ENCODE data around the gene FBXO38. TPM values are rescaled to one million over a fixed set of nuclear protein-coding genes. Genes with fewer than 3 reads are reported as not detected.
"Not testable (repeated sequence)": the region's sequence is repeated elsewhere in the genome, so short reads cannot be mapped to it uniquely, and the experiment has no call there.

The FBXO38 gene
- total RNA-seq, 1 experiment from 2014 or later = 49.9 TPM

DNA sequence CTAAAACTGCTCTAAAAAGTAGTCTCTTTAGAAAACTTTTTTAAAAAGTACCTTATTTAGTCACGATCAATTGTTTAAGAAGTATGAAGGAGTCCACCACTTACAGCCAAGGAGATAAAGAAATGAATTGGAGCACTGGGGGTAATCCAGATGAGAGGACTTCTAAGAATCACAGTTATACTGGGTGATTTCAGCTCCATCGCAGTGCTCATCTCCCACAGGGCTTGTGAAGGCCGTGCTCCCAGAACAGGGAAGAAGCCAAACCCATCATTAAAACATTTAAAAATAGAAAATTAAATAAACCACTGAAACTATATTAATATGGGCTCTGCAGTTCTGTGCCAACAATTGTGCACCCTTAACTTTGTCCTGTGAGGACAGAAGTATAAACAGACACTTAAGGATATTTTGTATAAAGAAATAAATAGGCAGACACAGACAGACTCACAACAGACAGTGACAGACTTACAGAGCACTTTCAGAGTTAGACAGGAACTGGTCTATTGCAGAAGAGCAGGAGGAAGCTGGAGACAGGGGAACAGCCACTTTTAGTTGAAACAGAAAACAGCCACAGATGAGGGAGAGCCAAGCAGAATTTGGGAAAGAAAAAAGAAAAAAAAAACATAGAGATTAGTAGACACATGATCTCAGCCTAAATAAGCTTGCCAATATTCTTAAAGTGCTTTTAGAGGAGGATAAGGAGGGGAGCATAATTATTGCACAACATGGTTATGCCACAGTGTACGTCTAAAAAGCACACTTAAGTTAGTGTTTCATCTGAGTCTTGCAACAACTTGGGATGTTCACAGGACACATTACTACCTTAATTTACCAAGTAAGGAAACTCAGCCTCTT, 81.8 kb downstream of the FBXO38 start:
- H3K27me3 ChIP-seq = no peaks in the 10 kb centered on the region

DNA sequence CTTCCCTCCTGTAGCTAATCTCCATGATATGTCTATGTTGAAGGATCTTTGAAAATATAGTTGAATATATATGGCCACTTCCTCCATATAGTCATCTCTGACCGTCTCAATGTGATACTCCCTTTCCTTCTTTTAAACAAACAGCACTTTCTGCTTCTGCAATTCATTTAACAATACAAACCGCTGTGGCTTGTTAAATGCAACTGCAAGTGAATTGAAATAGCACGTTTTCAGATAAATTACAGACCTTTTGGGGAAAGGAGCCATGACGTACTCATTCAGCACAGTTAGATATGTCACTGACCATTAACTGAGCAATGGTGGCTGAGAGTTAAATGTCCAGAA, 82.5 kb downstream of the FBXO38 start:
- no peak overlapping the region for H3K4me3 ChIP-seq
- no peaks in the 10 kb centered on the region for H3K36me3 ChIP-seq
- no peaks in the 10 kb centered on the region for H3K4me1 ChIP-seq
- H3K9me3 ChIP-seq (replicated peaks) = no peaks in the 10 kb centered on the region
- H3K27me3 ChIP-seq = no peaks in the 10 kb centered on the region
- no peak overlapping the region for H3K27ac ChIP-seq
- no peak for DNase-seq

More for the DNA sequence above, 81.8 kb downstream of the FBXO38 start:
- Histone ChIP-seq H3K9me3 (replicated peaks) (no peaks in the 10 kb centered on the region), H3K4me1 (no peaks in the 10 kb centered on the region), H3K27ac (no peak overlapping the region), H3K36me3 (no peaks in the 10 kb centered on the region), H3K4me3 (no peak overlapping the region)
- DNase-seq = no peak

DNA sequence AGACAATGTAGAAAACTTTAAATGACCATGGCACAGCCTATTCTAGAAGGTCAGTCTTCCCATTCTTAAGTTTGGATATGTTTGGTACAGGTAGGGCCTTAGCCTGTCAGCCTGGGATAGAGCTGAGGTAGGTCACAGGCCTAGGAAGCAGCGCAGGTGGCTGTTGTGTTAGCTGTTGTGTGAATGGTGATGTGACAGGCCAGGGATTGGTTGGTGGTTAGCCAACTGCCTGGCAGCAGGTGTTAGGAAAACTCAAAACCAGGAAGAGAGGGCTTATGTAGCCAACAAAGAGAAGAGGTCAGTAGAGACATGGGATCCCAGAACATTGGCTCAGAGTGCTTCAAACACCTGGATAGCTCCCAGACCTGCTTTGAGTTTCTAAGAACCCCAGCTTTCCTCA, 84.2 kb downstream of the FBXO38 start:
- H3K36me3 ChIP-seq = no peaks in the 10 kb centered on the region
- H3K27me3 ChIP-seq = no peaks in the 10 kb centered on the region
- H3K27ac ChIP-seq = no peak overlapping the region
- H3K4me1 ChIP-seq = no peaks in the 10 kb centered on the region
- no peak overlapping the region for H3K4me3 ChIP-seq
- DNase-seq = no peak
- no peaks in the 10 kb centered on the region for H3K9me3 ChIP-seq (replicated peaks)

DNA sequence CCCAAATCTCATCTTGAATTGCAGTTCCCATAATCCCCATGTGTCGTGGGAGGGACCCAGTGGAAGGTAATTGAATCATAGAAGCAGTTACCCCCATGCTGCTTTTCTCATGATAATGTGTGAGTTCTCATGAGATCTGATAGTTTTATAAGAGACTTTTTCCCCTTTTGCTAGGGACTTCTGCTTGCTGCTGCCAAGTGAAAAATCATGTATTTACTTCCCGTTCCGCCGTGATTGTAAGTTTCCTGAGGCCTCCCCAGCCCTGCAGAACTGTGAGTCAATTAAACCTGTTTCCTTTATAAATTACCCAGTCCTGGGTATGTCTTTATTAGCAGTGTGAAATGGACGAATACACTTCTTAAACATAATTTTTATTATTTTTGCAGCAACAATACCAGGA, 85.0 kb downstream of the FBXO38 start:
- not testable (repeated sequence) for H3K4me3 ChIP-seq; H3K27ac ChIP-seq; DNase-seq; H3K9me3 ChIP-seq (replicated peaks); H3K36me3 ChIP-seq; H3K4me1 ChIP-seq; H3K27me3 ChIP-seq

DNA sequence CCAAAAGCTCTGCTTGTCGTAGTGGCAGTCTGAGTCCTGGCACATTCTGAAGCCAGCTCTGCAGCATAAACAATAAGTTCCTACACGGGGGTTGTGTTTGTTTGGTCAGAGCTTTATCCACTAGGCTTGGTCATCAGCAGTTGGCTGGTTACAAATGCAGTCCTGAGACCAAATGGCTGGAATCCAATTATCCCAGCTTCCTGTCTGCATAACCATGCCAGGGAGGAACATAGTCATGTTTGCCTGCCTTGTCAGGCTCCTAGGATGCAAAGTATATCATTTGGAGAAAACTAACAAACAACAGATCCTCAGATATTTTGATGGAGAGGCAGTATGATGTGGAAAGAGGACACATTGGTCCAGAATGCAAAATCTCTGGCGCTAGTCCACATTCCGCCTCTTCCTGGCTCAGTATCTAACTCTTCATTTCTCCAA, 85.8 kb downstream of the FBXO38 start:
- no peak overlapping the region for H3K27ac ChIP-seq
- no peaks in the 10 kb centered on the region for H3K4me1 ChIP-seq
- DNase-seq = peak in 1 of 2 experiments; percentile 22

DNA sequence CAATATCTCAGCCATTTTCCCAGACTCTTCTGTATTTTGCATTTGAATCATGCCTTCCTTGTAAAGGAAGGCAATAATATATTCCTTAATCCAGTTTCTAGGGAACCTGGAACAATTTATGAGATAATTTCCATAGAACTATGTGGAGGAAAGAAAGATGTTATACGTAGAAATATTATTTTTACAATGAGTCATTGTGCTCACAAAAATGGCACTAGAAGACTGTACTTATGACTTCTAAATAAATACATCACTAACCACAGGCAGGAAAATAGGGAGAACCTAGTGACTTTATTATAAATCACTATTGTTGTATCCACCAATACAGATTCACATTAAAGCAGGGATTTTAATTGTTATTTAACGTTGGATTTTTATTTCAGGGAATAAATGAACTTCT, 87.6 kb downstream of the FBXO38 start:
- no peak overlapping the region for H3K27ac ChIP-seq
- no peaks in the 10 kb centered on the region for H3K36me3 ChIP-seq
- DNase-seq = no peak
- H3K27me3 ChIP-seq = no peaks in the 10 kb centered on the region; the same call in 1 of the 2 replicates
- no peaks in the 10 kb centered on the region for H3K4me1 ChIP-seq
- H3K4me3 ChIP-seq = no peak overlapping the region
- H3K9me3 ChIP-seq (replicated peaks) = no peaks in the 10 kb centered on the region; the same call in 1 of the 2 replicates

More for the DNA sequence above, 85.8 kb downstream of the FBXO38 start:
- no peaks in the 10 kb centered on the region for H3K9me3 ChIP-seq (replicated peaks)
- H3K36me3 ChIP-seq = no peaks in the 10 kb centered on the region
- H3K27me3 ChIP-seq = no peaks in the 10 kb centered on the region
- H3K4me3 ChIP-seq = no peak overlapping the region

DNA sequence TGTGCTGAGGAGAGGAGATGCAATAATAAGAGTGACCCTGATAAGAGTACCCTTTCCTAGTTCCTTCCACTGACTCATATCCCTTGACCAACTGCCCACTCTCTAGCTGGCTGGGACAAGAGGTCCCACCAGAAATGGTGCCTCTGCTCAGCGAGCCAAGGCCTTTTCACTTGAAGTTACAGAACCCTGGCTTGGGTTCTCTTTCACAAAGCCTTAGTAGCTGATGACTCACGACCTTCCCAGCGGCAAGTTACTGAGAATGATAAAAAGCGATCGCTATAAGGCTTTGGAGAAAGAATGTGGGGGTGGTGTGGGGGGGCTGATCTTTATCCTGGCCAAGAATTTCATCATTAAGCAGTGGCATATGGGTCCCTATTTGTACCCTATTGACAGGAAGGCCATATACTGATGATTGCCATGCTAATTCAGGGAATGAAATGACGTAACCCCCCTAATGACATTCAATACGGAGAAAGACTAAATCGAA, 90.3 kb downstream of the FBXO38 start:
- DNase-seq = no peak
- Histone ChIP-seq H3K4me1 (no peaks in the 10 kb centered on the region), H3K9me3 (replicated peaks) (no peaks in the 10 kb centered on the region; the same call in 1 of the 2 replicates), H3K4me3 (no peak overlapping the region), H3K27ac (no peak overlapping the region), H3K27me3 (no peaks in the 10 kb centered on the region; the same call in 1 of the 2 replicates), H3K36me3 (no peaks in the 10 kb centered on the region)

DNA sequence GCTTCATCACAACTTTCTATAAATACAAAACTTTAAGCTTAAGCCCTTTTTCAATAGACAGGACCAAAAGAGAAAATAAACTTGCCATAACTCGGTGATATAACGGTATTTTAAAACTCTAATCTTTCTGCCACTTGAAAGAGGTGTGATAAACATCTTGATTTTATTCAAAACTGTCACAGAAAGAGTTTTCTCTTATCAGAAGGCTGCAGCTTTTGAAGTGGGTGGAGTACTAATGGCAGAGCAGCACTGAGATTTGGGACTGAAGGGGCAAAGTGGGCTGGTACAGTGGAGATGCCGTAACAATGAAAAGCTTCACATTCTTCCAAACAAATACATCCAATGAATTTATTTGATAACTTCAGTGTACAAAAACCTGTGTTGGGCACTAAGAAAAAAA, 92.5 kb downstream of the FBXO38 start:
- Histone ChIP-seq H3K27me3 (no peaks in the 10 kb centered on the region; the same call in 1 of the 2 replicates), H3K9me3 (replicated peaks) (no peaks in the 10 kb centered on the region; the same call in 1 of the 2 replicates), H3K4me3 (no peak overlapping the region), H3K4me1 (no peaks in the 10 kb centered on the region), H3K27ac (no peak overlapping the region), H3K36me3 (no peaks in the 10 kb centered on the region)
- no peak for DNase-seq

DNA sequence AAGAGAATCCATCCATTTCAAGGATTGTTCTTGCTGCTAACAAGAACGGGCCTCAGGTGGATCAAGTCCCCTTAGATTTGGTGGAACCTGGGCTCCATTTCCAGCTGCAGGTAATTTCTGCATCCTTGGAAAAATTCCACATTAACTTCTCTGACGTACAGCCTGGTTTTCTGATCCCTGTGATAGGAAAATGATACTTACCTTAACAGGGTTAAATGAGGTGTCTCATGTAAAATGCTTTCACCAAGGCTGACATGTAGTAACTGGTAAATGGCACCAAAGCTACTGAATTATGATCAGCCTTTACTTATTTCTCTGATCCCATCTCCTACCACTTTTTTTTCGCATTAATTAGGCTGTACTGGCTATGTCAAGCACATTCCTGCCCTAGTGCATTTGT, 93.7 kb downstream of the FBXO38 start:
- Histone ChIP-seq H3K27me3 (no peaks in the 10 kb centered on the region; the same call in 1 of the 2 replicates), H3K9me3 (replicated peaks) (no peaks in the 10 kb centered on the region; the same call in 1 of the 2 replicates), H3K27ac (no peak overlapping the region), H3K4me1 (no peaks in the 10 kb centered on the region), H3K4me3 (no peak overlapping the region), H3K36me3 (no peaks in the 10 kb centered on the region)
- DNase-seq = no peak

DNA sequence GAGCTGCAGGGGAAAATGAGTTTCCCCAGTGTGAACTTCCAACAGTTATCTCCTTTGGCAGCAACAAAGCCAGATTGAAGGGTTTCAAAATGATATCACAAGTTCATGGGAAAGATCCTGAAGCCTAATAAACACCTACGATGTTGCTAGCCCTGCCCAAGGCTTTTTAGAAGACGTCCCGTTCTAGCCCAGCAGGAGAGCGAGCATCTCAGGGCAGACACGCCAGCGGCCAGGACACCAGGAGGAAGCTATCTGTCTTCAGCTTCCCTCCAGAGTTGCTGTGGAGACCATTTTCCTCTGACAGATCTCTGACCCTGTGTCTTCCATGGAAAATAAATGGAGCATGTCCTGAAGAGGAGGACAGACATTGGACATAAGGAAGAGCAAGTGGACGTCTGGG, 98.4 kb downstream of the FBXO38 start:
- Histone ChIP-seq H3K9me3 (replicated peaks) (no peaks in the 10 kb centered on the region), H3K27me3 (peaks cover 4% of the 10 kb centered on the region; the same call in 1 of the 2 replicates), H3K4me3 (no peak overlapping the region), H3K4me1 (no peaks in the 10 kb centered on the region), H3K36me3 (no peaks in the 10 kb centered on the region), H3K27ac (no peak overlapping the region)
- DNase-seq = no peak

DNA sequence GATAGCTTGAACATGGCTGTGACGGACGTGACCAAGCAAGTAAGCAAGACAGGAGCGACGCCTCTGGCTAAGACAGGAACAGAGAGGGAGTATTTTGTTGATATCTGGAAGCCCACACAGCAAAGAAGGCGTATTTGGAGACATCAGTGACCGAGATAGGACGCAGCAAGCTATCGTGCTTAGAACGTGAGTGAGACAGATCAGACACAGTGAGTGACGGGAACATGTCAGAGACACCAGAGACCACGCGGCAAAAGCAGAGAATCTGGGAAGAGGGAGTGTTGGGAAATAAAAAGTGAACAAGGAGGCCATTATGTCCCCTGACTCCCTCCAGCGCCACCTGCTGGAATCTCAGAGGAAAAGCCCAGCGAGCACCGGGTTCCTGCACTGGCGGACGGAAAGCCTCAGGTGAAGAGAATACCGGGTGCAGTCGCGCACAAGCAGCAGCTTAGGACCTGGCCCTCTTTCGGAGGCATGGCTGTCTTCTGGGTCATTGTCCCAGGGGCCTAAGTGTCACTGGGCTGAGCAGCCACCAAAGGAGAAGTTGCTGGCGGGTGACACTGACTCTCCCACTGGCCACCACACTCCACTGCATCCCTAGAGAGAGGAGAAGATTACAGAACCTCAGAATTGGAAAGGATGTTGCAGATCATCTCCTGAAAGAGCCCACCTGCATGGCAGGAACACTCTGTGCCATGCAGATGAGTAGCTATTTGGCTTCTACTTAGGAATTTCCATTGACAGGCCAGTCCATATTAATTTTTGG, 99.1 kb downstream of the FBXO38 start:
- DNase-seq = peak; percentile 55 to 77
- H3K9me3 ChIP-seq (replicated peaks) = no peaks in the 10 kb centered on the region
- no peaks in the 10 kb centered on the region for H3K4me1 ChIP-seq
- H3K27ac ChIP-seq = no peak overlapping the region
- H3K36me3 ChIP-seq = no peaks in the 10 kb centered on the region
- H3K27me3 ChIP-seq = peaks cover 4% of the 10 kb centered on the region; the same call in 1 of the 2 replicates
- no peak overlapping the region for H3K4me3 ChIP-seq

DNA sequence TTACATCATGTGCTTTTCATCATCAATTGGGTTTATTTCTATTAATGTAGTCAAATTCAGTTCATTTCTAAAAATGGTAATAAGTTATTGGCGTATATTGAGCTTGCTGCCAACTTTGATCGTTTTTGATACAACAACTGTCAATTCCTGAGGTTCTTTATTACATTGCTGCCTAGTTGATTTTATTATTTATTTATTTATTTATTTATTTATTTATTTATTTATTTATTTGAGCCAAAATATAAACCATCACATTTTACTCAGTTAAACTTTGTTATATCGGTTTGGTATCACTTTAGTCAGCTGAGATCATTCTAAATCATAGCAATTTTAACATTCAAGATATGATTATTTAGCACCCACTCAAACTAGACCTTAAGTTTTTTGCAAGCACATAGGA, 100.0 kb downstream of the FBXO38 start:
- no peak for DNase-seq

DNA sequence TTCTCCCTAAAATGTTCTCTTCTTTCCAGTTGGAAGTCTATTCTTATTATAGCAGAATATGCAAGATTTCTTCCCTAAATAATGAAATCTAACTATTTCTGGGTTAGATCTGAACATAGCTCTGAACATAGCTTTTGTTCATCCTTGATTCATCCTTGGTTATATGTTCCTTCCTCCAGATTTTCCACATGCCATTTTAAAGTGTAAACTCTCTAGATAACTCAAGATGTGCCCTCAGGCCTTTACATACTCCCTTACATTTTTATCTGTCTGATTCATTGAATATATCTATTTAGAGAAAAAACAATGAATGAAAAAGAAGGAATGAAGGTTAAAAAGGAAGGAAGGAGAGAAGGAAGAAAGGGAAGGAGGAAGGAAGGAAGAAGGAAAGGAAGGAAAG, 100.9 kb downstream of the FBXO38 start:
- no peak for DNase-seq
- Histone ChIP-seq H3K27ac (no peak overlapping the region), H3K27me3 (peaks cover 4% of the 10 kb centered on the region; the same call in 1 of the 2 replicates), H3K9me3 (replicated peaks) (no peaks in the 10 kb centered on the region), H3K4me3 (no peak overlapping the region), H3K4me1 (no peaks in the 10 kb centered on the region), H3K36me3 (no peaks in the 10 kb centered on the region)

More for the DNA sequence above, 100.0 kb downstream of the FBXO38 start:
- no peak overlapping the region for H3K4me3 ChIP-seq
- H3K9me3 ChIP-seq (replicated peaks) = no peaks in the 10 kb centered on the region
- H3K27ac ChIP-seq = no peak overlapping the region
- no peaks in the 10 kb centered on the region for H3K36me3 ChIP-seq
- no peaks in the 10 kb centered on the region for H3K4me1 ChIP-seq
- H3K27me3 ChIP-seq = peaks cover 4% of the 10 kb centered on the region; the same call in 1 of the 2 replicates

DNA sequence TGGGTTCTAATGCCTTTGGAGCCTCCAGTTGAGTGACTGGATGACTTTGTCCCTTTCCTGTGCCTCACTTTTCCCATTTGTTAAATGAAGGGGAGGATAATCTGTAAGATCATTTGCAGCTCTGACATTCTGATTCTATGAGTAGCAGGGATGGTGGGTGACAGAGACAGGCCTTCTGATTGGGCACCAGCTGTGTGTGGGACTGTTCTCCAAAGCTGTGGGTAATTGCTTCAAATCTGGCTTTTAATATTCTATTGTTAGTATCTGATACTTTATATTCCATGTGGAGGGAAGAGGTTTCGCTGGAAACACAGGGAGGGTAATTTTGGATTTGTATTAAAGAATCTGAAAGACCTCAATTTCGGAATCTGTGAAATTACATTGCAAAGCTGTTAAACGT, 102.7 kb downstream of the FBXO38 start:
- Histone ChIP-seq H3K36me3 (no peaks in the 10 kb centered on the region), H3K9me3 (replicated peaks) (no peaks in the 10 kb centered on the region), H3K27me3 (peaks cover 14% of the 10 kb centered on the region), H3K27ac (no peak overlapping the region), H3K4me3 (no peak overlapping the region), H3K4me1 (no peaks in the 10 kb centered on the region)
- no peak for DNase-seq

DNA sequence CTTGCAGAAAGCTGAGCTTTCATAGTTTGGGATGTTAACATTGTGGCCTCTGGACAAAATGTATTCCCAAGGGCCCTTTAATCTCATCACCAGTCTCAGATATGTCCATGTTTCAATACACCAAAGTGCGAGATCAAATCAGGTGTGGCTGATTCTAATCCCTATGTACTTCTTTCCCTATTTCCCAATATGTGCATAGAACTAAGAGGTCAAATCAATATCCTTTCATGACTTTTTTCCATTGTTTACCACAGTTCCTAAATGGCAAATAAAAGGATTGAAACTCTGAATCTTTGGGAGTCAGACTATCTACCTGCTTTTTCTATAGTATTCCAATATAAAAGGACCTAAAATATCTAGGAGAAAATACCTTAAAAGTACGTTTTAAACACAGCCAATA, 105.0 kb downstream of the FBXO38 start:
- Histone ChIP-seq H3K36me3 (no peaks in the 10 kb centered on the region), H3K4me3 (no peak overlapping the region), H3K27me3 (peaks cover 18% of the 10 kb centered on the region), H3K4me1 (no peaks in the 10 kb centered on the region), H3K27ac (no peak overlapping the region), H3K9me3 (replicated peaks) (no peaks in the 10 kb centered on the region)
- no peak for DNase-seq
